Measurements from ENCODE around the gene STON2. TPM values are rescaled to one million over a fixed set of nuclear protein-coding genes. Genes with fewer than 3 reads are reported as not detected.

STON2 gene
- total RNA-seq, 1 donor = 3.3 TPM

GRCh38 chr14:81289516-81289915 is 110.6 kb downstream of the STON2 start:
- no peak for TF ChIP-seq CTCF (IDR thresholded peaks at IDR 0.05; ENCODE audit: insufficient read depth, low read length)
- no peak for DNase-seq (ENCODE audit: low read depth)
- no peak overlapping the region for H3K4me3 ChIP-seq (ENCODE audit: low read depth, low read length)

GRCh38 chr14:81286574-81287370 is 113.4 kb downstream of the STON2 start:
- DNase-seq (ENCODE audit: low read depth) = no peak
- no peak for TF ChIP-seq CTCF (IDR thresholded peaks at IDR 0.05; ENCODE audit: insufficient read depth, low read length)

GRCh38 chr14:81285245-81285644 is 114.9 kb downstream of the STON2 start:
- H3K4me3 ChIP-seq (ENCODE audit: low read depth, low read length) = no peak overlapping the region
- TF ChIP-seq CTCF (IDR thresholded peaks at IDR 0.05; ENCODE audit: insufficient read depth, low read length) = no peak
- no peak for DNase-seq (ENCODE audit: low read depth)

More at GRCh38 chr14:81286574-81287370, 113.4 kb downstream of the STON2 start:
- H3K4me3 ChIP-seq (ENCODE audit: low read depth, low read length) = no peak overlapping the region

GRCh38 chr14:81281332-81281731 is 118.8 kb downstream of the STON2 start:
- DNase-seq (ENCODE audit: low read depth) = no peak
- H3K4me3 ChIP-seq (ENCODE audit: low read depth, low read length) = no peak overlapping the region
- no peak for TF ChIP-seq CTCF (IDR thresholded peaks at IDR 0.05; ENCODE audit: insufficient read depth, low read length)

GRCh38 chr14:81280136-81280791 is 119.9 kb downstream of the STON2 start:
- no peak overlapping the region for H3K4me3 ChIP-seq (ENCODE audit: low read depth, low read length)
- no peak for DNase-seq (ENCODE audit: low read depth)
- no peak for TF ChIP-seq CTCF (IDR thresholded peaks at IDR 0.05; ENCODE audit: insufficient read depth, low read length)

GRCh38 chr14:81277096-81277495 is 123.0 kb downstream of the STON2 start:
- TF ChIP-seq CTCF (IDR thresholded peaks at IDR 0.05; ENCODE audit: insufficient read depth, low read length) = no peak
- no peak overlapping the region for H3K4me3 ChIP-seq (ENCODE audit: low read depth, low read length)
- DNase-seq (ENCODE audit: low read depth) = no peak

Measured in fibroblast of the aortic adventitia (primary cell).